Keratinocyte (primary cell): ENCODE results near the gene LRRC4C. TPM values are rescaled to one million over a fixed set of nuclear protein-coding genes. Genes with fewer than 3 reads are reported as not detected.

Experiments used
- DNase-seq: peaks from one replicate; pipeline ENCODE4 v3.0.0-alpha.2; 2011; ENCODE audit warnings: low read depth, missing footprints, low spot score
- FAIRE-seq: peaks from 2 replicates; lab custom pipeline; 2011; peaks lifted over from hg19 to GRCh38; lab: Jason Lieb, UNC
- H2AFZ ChIP-seq: 2 replicates; pipeline ENCODE4 v1.6.0; 2012; ENCODE audit warnings: low read length, control low read depth, inconsistent platforms; ENCODE audit not compliant: control insufficient read depth
- H3K27ac ChIP-seq: 2 replicates; pipeline ENCODE4 v1.5.1; 2011; ENCODE audit warnings: low read length; ENCODE audit not compliant: control insufficient read depth, insufficient read depth
- H3K27me3 ChIP-seq: 3 replicates; pipeline ENCODE4 v1.6.0; 2011; ENCODE audit warnings: low read length; ENCODE audit not compliant: control insufficient read depth, insufficient read depth; ENCODE audit errors: extremely low read depth
- H3K36me3 ChIP-seq, 2 experiments: 2 replicates in 1 of 2; 3 replicates in 1 of 2; pipeline ENCODE4 v1.5.1; 2011; ENCODE audit warnings: low read length in 2 of 2, mild to moderate bottlenecking in 1 of 2; ENCODE audit not compliant: control insufficient read depth in 2 of 2, insufficient read depth in 2 of 2; ENCODE audit errors: extremely low read depth in 1 of 2
- H3K4me1 ChIP-seq: 3 replicates; pipeline ENCODE4 v1.5.1; 2011; ENCODE audit warnings: low read length; ENCODE audit not compliant: control insufficient read depth, insufficient read depth; ENCODE audit errors: extremely low read depth
- H3K4me2 ChIP-seq: 3 replicates; pipeline ENCODE4 v1.6.0; 2011; ENCODE audit warnings: low read depth, low read length; ENCODE audit not compliant: control insufficient read depth, insufficient read depth; ENCODE audit errors: extremely low read depth
- H3K4me3 ChIP-seq, 3 experiments: fragments of 200-600 bp in 1 of 3; sonication (generic) in 1 of 3; 2 replicates in 2 of 3; 3 replicates in 1 of 3; pipeline ENCODE4 v1.5.1; 2011 to 2016; ENCODE audit warnings: low read length in 3 of 3, mild to moderate bottlenecking in 3 of 3, control low read depth in 2 of 3, inconsistent platforms in 1 of 3, low read depth in 1 of 3, mixed read lengths in 1 of 3, mixed run types in 1 of 3, moderate library complexity in 1 of 3; ENCODE audit not compliant: control insufficient read depth in 2 of 3, insufficient read depth in 2 of 3; ENCODE audit errors: extremely low read depth in 1 of 3
- H3K79me2 ChIP-seq: 2 replicates; pipeline ENCODE4 v1.6.0; 2012; ENCODE audit warnings: low read length; ENCODE audit not compliant: control insufficient read depth, insufficient read depth
- H3K9ac ChIP-seq: 3 replicates; pipeline ENCODE4 v1.6.0; 2011; ENCODE audit warnings: low read length; ENCODE audit not compliant: control insufficient read depth, insufficient read depth; ENCODE audit errors: extremely low read depth
- H3K9me1 ChIP-seq: 3 replicates; pipeline ENCODE4 v1.6.0; 2011; ENCODE audit warnings: low read length; ENCODE audit not compliant: control insufficient read depth, insufficient read depth; ENCODE audit errors: extremely low read depth
- H3K9me3 ChIP-seq: 2 replicates; pipeline ENCODE4 v1.5.1; 2012; ENCODE audit warnings: low read depth, low read length; ENCODE audit not compliant: control insufficient read depth
- H4K20me1 ChIP-seq: 3 replicates; pipeline ENCODE4 v1.6.0; 2011; ENCODE audit warnings: low read length; ENCODE audit not compliant: control insufficient read depth, insufficient read depth; ENCODE audit errors: extremely low read depth
- CTCF ChIP-seq, 3 experiments: IDR thresholded peaks in 1 of 3; conservative IDR thresholded peaks in 1 of 3; optimal IDR thresholded peaks in 1 of 3; 2 replicates in 2 of 3; 3 replicates in 1 of 3; pipeline versions ENCODE3 to v1.5.1; 2011; ENCODE audit warnings: low read length in 3 of 3, mild to moderate bottlenecking in 3 of 3, moderate library complexity in 2 of 3, control low read depth in 1 of 3, inconsistent platforms in 1 of 3; ENCODE audit not compliant: insufficient read depth in 2 of 3; ENCODE audit errors: extremely low read depth in 1 of 3
- EZH2 ChIP-seq: IDR thresholded peaks from one replicate; pipeline ENCODE4 v1.6.1; 2012; ENCODE audit warnings: inconsistent platforms, mild to moderate bottlenecking, low read length, moderate library complexity
- dilution Hi-C: fragments of 300-500 bp; cut with MboI; formaldehyde crosslinking; loops from one replicate; pipeline ENCODE4 v1.7.0; 2020; ENCODE audit warnings: low sequenced_read_pairs; ENCODE audit not compliant: extremely low pct_ligation_motif_present
- polyA plus RNA-seq, 5 experiments: library from polyadenylated mRNA; depleted of rRNA in 3 of 5; stranded (reverse) in 3 of 5; stranded (forward) in 1 of 5; unstranded in 1 of 5; fragments of >200 nt; gene quantifications; 1 replicate in 1 of 5; 2 replicates in 3 of 5; 3 replicates in 1 of 5; pipeline versions ENCODE4 v1.2.1 to v1.2.3, GENCODE V29; 2011 to 2012; ENCODE audit warnings: missing spikeins in 2 of 5, low read depth in 1 of 5, low replicate concordance in 1 of 5

LRRC4C gene
- polyA plus RNA-seq, 1 donor (not counting 4 experiments of a cell fraction or from before 2014, with no cell fraction given), result not detected

DNA sequence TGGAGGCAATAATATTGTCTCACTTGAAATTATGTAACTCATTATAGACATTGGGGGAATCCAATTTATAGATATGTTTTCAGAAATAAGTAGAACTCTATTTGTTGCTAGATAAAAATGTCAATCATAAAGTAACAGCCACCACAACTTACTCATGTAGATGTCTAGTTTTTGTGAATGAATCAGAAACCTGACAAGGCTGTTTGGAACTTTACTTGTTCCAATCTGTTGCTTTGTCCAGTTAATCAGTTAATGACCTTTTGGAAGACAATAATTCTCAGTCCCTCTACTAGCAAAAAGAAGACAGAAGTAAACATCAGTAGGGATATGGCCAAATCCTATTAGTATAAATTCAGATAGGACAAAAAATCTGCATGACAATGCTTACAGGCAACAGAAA is 1143.3 kb downstream of the LRRC4C start:
- H3K4me2 ChIP-seq, result no peak overlapping the region
- no peak overlapping the region for H3K4me3 ChIP-seq
- FAIRE-seq, result no peak
- no peak for TF ChIP-seq CTCF (optimal IDR thresholded peaks at IDR 0.05 in 1 of 3, IDR thresholded peaks at IDR 0.05 in 1 of 3, conservative IDR thresholded peaks at IDR 0.05 in 1 of 3; ENCODE audit: extremely low read depth in 1 of 3, insufficient read depth in 2 of 3, low read length in 3 of 3)
- H3K4me1 ChIP-seq, result no peaks in the 10 kb centered on the region
- H3K9me1 ChIP-seq, result no peaks in the 10 kb centered on the region
- no peaks in the 10 kb centered on the region for H3K9me3 ChIP-seq
- H4K20me1 ChIP-seq, result no peaks in the 10 kb centered on the region
- H3K27ac ChIP-seq, result no peak overlapping the region
- DNase-seq, result no peak
- no peaks in the 10 kb centered on the region for H3K27me3 ChIP-seq
- dilution Hi-C loops, result no loop called here
- H3K9ac ChIP-seq, result no peak overlapping the region
- H3K36me3 ChIP-seq, result no peaks in the 10 kb centered on the region
- H3K79me2 ChIP-seq, result no peaks in the 10 kb centered on the region
- H2AFZ ChIP-seq, result no peak overlapping the region

GRCh38 chr11:40315122-40315521 is 1144.3 kb downstream of the LRRC4C start:
- FAIRE-seq, result no peak
- no peak for DNase-seq
- H4K20me1 ChIP-seq, result no peaks in the 10 kb centered on the region
- no peak overlapping the region for H3K4me3 ChIP-seq
- H3K36me3 ChIP-seq, result no peaks in the 10 kb centered on the region
- no peaks in the 10 kb centered on the region for H3K4me1 ChIP-seq
- H3K27ac ChIP-seq, result no peak overlapping the region
- dilution Hi-C loops, result no loop called here
- no peak overlapping the region for H3K4me2 ChIP-seq
- no peaks in the 10 kb centered on the region for H3K9me1 ChIP-seq
- H2AFZ ChIP-seq, result no peak overlapping the region
- H3K27me3 ChIP-seq, result no peaks in the 10 kb centered on the region
- no peaks in the 10 kb centered on the region for H3K9me3 ChIP-seq
- H3K79me2 ChIP-seq, result no peaks in the 10 kb centered on the region
- TF ChIP-seq EZH2, result no peak
- no peak for TF ChIP-seq CTCF (optimal IDR thresholded peaks at IDR 0.05 in 1 of 3, IDR thresholded peaks at IDR 0.05 in 1 of 3, conservative IDR thresholded peaks at IDR 0.05 in 1 of 3; ENCODE audit: extremely low read depth in 1 of 3, insufficient read depth in 2 of 3, low read length in 3 of 3)
- H3K9ac ChIP-seq, result no peak overlapping the region
